AML-193 (cell line): ENCODE results near the gene UBE2E3.

Experiments
- DNase-seq, 2 experiments: peaks; one replicate each; lab custom pipeline; 2025; lab: John Stamatoyannopoulos, UW

The UBE2E3 gene

GRCh38 chr2:180978903-180979748 is 1.3 kb upstream of the UBE2E3 start:
- DNase-seq, result no peak

DNA sequence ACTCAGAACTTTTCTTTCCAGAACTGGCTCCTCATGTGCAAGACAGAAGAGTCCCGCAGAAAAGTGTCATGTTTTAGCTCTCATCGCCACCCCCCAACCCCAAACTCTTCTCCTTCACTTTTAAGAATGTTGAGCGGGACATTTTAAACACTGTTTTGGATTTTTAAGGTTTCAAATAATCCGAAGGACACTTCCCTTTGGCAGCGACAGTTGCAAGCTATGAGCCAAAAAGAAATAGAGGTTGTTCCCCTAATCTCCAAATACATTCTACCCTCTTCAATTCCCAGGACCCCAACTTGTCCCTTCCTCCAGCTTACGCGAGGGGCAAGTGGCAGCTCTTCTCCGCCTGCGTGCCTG is 678 bp upstream of the UBE2E3 start:
- DNase-seq, result no peak

- DNase-seq, result no peak
Measured at GRCh38 chr2:180980943-180981911, 822 bp downstream of the UBE2E3 start.

- DNase-seq, result peak; percentile 10 to 40
Measured at GRCh38 chr2:180983468-180984242, 3.2 kb downstream of the UBE2E3 start.

GRCh38 chr2:180985771-180986395 is 5.5 kb downstream of the UBE2E3 start:
- no peak for DNase-seq

DNA sequence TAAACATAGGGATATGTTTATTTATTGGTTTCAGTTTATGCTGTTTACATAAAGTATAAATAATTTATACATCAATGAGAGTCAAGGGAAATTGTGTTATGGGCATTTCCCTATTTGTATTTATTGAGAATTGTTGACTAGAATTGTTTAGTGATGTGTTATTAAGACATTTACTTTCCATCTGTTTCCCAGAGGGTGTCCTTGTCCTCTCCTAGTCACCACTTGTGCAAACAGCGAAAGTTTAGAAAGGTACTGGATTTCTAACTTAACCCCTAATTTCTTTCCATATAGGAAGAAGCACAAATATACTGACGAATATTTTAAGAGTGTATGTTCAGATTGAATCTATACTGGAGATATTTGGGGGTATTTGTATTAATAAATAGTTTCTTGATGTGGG is 6.7 kb downstream of the UBE2E3 start:
- DNase-seq, result no peak

DNA sequence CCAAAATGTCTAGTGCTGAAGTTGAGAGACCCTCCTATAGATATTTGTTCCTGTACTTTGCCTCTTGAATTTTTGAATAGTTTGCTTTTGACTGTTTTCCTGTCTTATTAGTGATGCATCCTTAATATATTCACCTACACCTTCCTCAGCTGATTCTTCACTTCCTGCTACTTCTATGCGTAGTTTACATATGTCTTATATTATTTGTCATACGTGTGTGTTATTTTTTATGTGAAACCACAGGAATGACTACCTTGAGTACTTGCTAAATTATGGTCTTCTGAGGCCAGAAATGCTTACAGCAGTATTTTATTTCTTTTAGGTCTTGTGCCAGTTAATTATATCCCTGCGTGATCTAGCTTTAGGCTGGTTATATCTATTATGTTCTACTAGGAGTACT is 9.9 kb downstream of the UBE2E3 start:
- DNase-seq, result no peak

GRCh38 chr2:180990794-180991193 is 10.4 kb downstream of the UBE2E3 start:
- DNase-seq, result no peak

- DNase-seq, result no peak
Measured at GRCh38 chr2:180991361-180991760, 11.0 kb downstream of the UBE2E3 start.

DNA sequence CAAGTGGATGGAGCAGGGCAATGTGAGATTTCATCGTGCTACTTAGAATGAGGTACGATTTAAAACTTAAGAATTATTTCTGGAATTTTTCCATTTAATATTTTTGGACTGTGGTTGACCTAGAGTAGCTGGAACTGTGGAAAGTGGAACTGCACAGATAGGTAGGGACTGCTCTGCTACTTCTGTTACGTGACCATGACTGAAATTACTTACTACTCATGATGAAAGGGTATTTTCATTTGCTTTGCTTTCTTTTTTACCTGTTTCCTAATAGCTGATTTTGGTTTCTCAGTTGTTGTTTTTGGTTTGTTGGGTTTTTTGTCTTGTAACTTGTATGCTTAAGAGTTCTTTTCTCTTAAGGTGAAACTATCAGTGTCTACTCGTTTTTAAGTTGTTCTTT is 11.4 kb downstream of the UBE2E3 start:
- no peak for DNase-seq

- no peak for DNase-seq
Measured at GRCh38 chr2:180992994-180993393, 12.6 kb downstream of the UBE2E3 start.

- DNase-seq, result no peak
Measured at GRCh38 chr2:180999274-180999964, 19.0 kb downstream of the UBE2E3 start.

- no peak for DNase-seq
Measured at GRCh38 chr2:181004647-181005325, 24.4 kb downstream of the UBE2E3 start.

DNA sequence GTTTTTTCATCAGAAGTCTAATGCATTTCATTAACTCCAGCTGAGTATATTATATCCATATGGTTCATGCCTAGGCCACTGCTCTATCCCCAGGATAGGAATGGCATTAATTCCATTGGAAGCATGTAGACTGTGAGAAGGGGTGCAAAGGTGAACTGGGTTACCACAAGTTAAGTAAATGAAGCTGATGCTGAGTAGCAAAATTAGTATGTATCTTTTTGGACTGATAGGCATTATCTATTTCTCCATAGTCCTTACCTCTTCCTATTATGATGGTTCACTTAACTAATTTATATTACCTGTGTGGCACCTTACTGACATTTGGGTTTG is 24.9 kb downstream of the UBE2E3 start:
- DNase-seq, result no peak

DNA sequence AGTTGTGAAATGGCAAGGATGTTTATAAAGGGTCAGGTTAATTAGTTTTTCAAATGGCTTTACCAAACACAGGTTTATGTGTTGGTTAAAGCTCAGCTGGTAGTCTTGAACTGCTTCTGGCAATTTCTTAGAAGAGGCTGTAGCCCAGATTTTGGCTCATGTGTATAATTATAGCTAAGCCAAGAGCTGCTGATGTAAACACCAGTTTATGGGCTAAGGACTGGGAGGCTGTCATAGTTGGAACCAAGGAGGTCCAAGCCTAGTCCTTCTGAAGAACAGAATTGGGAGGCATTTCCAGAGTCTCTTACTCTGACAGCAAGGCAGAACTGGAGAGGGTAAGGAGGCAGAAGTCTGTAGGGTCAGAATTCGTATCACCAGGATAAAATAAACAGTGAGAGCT is 25.4 kb downstream of the UBE2E3 start:
- DNase-seq, result no peak

DNA sequence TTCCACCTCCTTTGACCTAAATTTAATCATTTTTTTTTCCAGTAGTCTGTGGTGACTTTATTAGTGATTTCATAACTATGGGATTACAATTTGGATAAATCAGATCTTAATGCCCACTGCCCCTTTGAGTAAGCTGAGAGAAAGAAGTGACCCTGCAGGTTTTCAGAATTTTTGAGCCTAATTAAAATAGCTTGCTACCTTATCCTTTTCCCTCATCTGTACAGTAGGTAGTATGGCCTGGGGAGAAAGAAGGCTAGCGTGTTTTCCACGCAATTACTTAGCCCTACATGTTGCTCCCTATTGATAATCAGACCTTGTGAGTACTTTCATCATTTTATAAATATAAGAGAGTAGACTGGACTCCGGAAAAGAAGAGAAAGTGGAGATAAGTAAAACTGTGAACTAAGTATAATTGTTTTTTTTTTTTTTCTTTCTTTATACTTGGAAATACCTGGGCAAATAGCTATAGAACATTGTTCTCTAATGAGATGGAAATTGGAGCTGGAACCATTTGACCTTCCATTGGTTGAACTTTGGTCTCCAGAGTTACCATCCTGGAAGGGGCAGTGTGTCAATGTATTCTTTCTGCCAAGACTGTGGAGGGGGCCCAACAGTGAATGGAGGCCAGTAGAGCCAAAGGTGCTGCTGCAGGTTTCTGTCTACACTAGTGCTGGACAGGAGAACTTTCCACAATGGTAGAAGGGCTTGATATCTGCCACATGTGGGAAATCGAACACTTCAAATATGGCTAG is 26.9 kb downstream of the UBE2E3 start:
- no peak for DNase-seq

DNA sequence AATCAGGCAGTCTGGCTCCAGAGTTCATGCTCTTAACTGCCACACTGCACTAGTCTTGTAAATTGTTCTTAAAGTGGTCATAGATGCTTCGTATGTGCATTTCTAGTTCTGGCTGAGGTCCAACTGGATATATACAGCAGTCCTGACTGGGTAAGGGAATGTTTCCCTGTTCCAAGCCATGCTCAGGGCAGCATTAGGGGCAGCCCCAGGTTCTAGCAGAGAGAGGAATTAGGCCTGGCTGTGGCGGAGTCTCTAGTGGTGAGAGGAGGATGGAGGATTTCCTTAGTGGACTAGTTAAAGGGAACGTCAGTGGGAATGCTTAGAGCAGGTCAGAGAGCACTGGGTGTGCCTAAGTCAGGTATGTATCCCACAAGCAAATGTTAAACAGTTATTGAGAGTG is 28.0 kb downstream of the UBE2E3 start:
- DNase-seq, result no peak

GRCh38 chr2:181021199-181021789 is 40.9 kb downstream of the UBE2E3 start:
- DNase-seq, result no peak

DNA sequence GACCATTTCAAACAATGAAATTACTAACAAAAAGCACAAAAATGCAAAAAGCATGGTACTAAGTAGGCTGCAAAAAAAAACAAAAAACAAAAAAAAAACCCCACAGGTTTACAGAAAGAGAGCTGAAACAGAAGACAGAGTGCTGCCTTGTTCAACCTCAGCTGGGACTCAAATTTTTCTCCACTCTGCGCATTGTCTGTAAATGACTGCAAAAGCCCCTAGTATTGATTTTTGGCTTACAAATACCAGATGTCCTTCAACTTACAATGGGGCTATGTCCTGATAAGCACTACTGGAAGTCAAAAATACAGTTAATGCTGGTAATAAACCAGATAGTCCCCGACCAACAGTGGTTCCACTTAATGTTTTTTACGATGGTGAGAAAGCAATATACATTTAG is 42.2 kb downstream of the UBE2E3 start:
- no peak for DNase-seq

GRCh38 chr2:181025004-181025403 is 44.6 kb downstream of the UBE2E3 start:
- no peak for DNase-seq
